Activated CD8-positive, alpha-beta T cell treated with anti-CD3 and anti-CD28 coated beads for 36 hours (primary cell): ENCODE data around the gene NCAPG2. TPM values are rescaled to one million over a fixed set of nuclear protein-coding genes. Genes with fewer than 3 reads are reported as not detected.

Experiments used
- ATAC-seq: fragments of 200-7000 bp; cut with Tn5 transposase; one replicate; pipeline ENCODE4 v1.10.0; 2021; ENCODE audit warnings: mild to moderate bottlenecking, moderate library complexity
- CTCF ChIA-PET: fragments of 350-600 bp; sonication (Branson Sonifier 250); formaldehyde crosslinking; loops from one replicate; lab custom pipeline; 2021; ENCODE audit warnings: antibody characterized with exemption; lab: Charles Lee
- POLR2A ChIA-PET: fragments of 350-600 bp; sonication (Branson Sonifier 250); formaldehyde crosslinking; loops from one replicate; lab custom pipeline; 2021; ENCODE audit warnings: antibody characterized with exemption; lab: Charles Lee
- DNase-seq: peaks from one replicate; pipeline ENCODE4 v3.0.0-alpha.2; 2020
- H3K27ac Mint-ChIP-seq: one replicate; pipeline ENCODE4 v1.8.0; 2021; ENCODE audit warnings: mild to moderate bottlenecking, mixed read lengths
- H3K27me3 Mint-ChIP-seq: one replicate; pipeline ENCODE4 v1.8.0; 2021; ENCODE audit warnings: mixed read lengths
- H3K36me3 Mint-ChIP-seq: one replicate; pipeline ENCODE4 v1.8.0; 2021; ENCODE audit warnings: low read depth, mixed read lengths
- H3K4me1 Mint-ChIP-seq: one replicate; pipeline ENCODE4 v1.8.0; 2021; ENCODE audit warnings: low read depth, mixed read lengths
- H3K4me3 Mint-ChIP-seq: one replicate; pipeline ENCODE4 v1.8.0; 2021; ENCODE audit warnings: mild to moderate bottlenecking, moderate library complexity, mixed read lengths
- H3K9me3 Mint-ChIP-seq: one replicate; pipeline ENCODE4 v1.8.0; 2021; ENCODE audit warnings: mixed read lengths
- CTCF ChIP-seq: fragments of 200-600 bp; IDR thresholded peaks from one replicate; pipeline ENCODE4 v1.8.0; 2022; ENCODE audit warnings: antibody characterized with exemption, mild to moderate bottlenecking
- intact Hi-C: fragments of 100-400 bp; cut with micrococcal nuclease; formaldehyde crosslinking; loops from one replicate; pipeline ENCODE4 v1.10.0; 2022
- total RNA-seq, 2 experiments: library from RNA; stranded (reverse); gene quantifications; one replicate each; pipeline ENCODE4 v1.2.3, GENCODE V29; 2021

Gene NCAPG2
- total RNA-seq, 2 experiments from 2014 or later, result 108 to 113 TPM

- H3K4me3 Mint-ChIP-seq, result no peak overlapping the region
- peak overlapping the region; percentile 30 for H3K27ac Mint-ChIP-seq
- H3K36me3 Mint-ChIP-seq, result peaks cover 28% of the 10 kb centered on the region
- ChIA-PET CTCF (interaction anchor here (0.6 to 2.1 kb wide), 2 partner anchors 15 to 400 kb away, joined by 3 to 4 read pairs; no protein-coding TSS in a partner anchor), POLR2A (no interaction called here)
- no peak for ATAC-seq
- no peak for DNase-seq
- no peaks in the 10 kb centered on the region for H3K27me3 Mint-ChIP-seq
- TF ChIP-seq CTCF, result no peak
- peaks cover under 1% of the 10 kb centered on the region for H3K4me1 Mint-ChIP-seq
- H3K9me3 Mint-ChIP-seq, result no peaks in the 10 kb centered on the region
- intact Hi-C loops, result no loop called here
Observed at GRCh38 chr7:158734861-158735260, 30.3 kb upstream of the NCAPG2 start.

GRCh38 chr7:158733775-158734494, 29.3 kb upstream of the NCAPG2 start:
- no peaks in the 10 kb centered on the region for H3K9me3 Mint-ChIP-seq
- no peaks in the 10 kb centered on the region for H3K27me3 Mint-ChIP-seq
- CTCF ChIA-PET, result interaction anchor here (2.1 kb wide), 1 partner anchor 14 kb away, joined by 4 read pairs; no protein-coding TSS in a partner anchor
- POLR2A ChIA-PET, result no interaction called here
- no peak overlapping the region for H3K4me3 Mint-ChIP-seq
- ATAC-seq (no peak), DNase-seq (no peak)
- H3K4me1 Mint-ChIP-seq, result peaks cover 2% of the 10 kb centered on the region
- no peak for TF ChIP-seq CTCF
- H3K27ac Mint-ChIP-seq, result no peak overlapping the region
- peaks cover 30% of the 10 kb centered on the region for H3K36me3 Mint-ChIP-seq
- intact Hi-C loops, result no loop called here

- H3K4me1 Mint-ChIP-seq, result peaks cover 4% of the 10 kb centered on the region
- no peaks in the 10 kb centered on the region for H3K9me3 Mint-ChIP-seq
- intact Hi-C loops, result no loop called here
- CTCF ChIA-PET, result interaction anchor here (1.0 to 2.1 kb wide), 2 partner anchors 13 to 18 kb away, joined by 3 to 4 read pairs; no protein-coding TSS in a partner anchor
- H3K36me3 Mint-ChIP-seq, result peaks cover 25% of the 10 kb centered on the region
- no peak overlapping the region for H3K4me3 Mint-ChIP-seq
- no peaks in the 10 kb centered on the region for H3K27me3 Mint-ChIP-seq
- TF ChIP-seq CTCF, result no peak
- DNase-seq (no peak), ATAC-seq (no peak)
- no peak overlapping the region for H3K27ac Mint-ChIP-seq
- POLR2A ChIA-PET, result interaction anchor here (0.9 kb wide), 1 partner anchor 29 kb away, joined by 4 read pairs; the partner anchor contains the start of gene NCAPG2
Observed at GRCh38 chr7:158733220-158733519, 28.6 kb upstream of the NCAPG2 start.

GRCh38 chr7:158732494-158733219, 28.1 kb upstream of the NCAPG2 start:
- no peak for TF ChIP-seq CTCF
- peaks cover 25% of the 10 kb centered on the region for H3K36me3 Mint-ChIP-seq
- H3K27me3 Mint-ChIP-seq, result no peaks in the 10 kb centered on the region
- DNase-seq (no peak), ATAC-seq (peak; percentile 27)
- CTCF ChIA-PET, result interaction anchor here (1.0 to 1.8 kb wide), 2 partner anchors 9 to 18 kb away, joined by 3 read pairs; no protein-coding TSS in a partner anchor
- no peaks in the 10 kb centered on the region for H3K9me3 Mint-ChIP-seq
- intact Hi-C loops, result no loop called here
- POLR2A ChIA-PET, result interaction anchor here (0.9 kb wide), 1 partner anchor 28 kb away, joined by 4 read pairs; the partner anchor contains the start of gene NCAPG2
- H3K4me3 Mint-ChIP-seq, result no peak overlapping the region
- no peak overlapping the region for H3K27ac Mint-ChIP-seq
- peaks cover 4% of the 10 kb centered on the region for H3K4me1 Mint-ChIP-seq
